SK-N-MC (cell line): Measurements from ENCODE around the gene CAV2.

ENCODE experiments used
- EZH2 ChIP-seq: fragments of 200-600 bp; sonication (generic); IDR thresholded peaks from one replicate; pipeline ENCODE4 v1.6.1; 2017; ENCODE audit warnings: antibody characterized with exemption
- FOXP2 ChIP-seq: optimal IDR thresholded peaks from 2 replicates; pipeline ENCODE3; 2011; ENCODE audit warnings: mild to moderate bottlenecking, moderate library complexity; ENCODE audit not compliant: insufficient read depth; ENCODE audit errors: extremely low read length, control extremely low read depth
- POLR2AphosphoS5 ChIP-seq: IDR thresholded peaks from 2 replicates; pipeline ENCODE4 v1.6.1; 2012; ENCODE audit warnings: mild to moderate bottlenecking, low read depth, low read length, borderline replicate concordance

- TF ChIP-seq EZH2 = no peak
- TF ChIP-seq POLR2AphosphoS5 = no peak
- TF ChIP-seq FOXP2 = no peak
Observed at GRCh38 chr7:116534790-116535189, 35.3 kb downstream of the CAV2 start.
